IMR-90 (cell line): Measurements from ENCODE around the gene MCFD2. TPM values are rescaled to one million over a fixed set of nuclear protein-coding genes. Genes with fewer than 3 reads are reported as not detected.

ENCODE experiments used
- ATAC-seq: fragments of 200-7000 bp; cut with Tn5 transposase; 2 replicates; pipeline ENCODE4 v1.9.1; 2020; ENCODE audit warnings: low read depth, mild to moderate bottlenecking, moderate library complexity
- BruUV-seq: library from RNA; stranded (reverse); fragments of 400-500 nt; replicated peaks from 2 replicates; lab custom pipeline; 2021; lab: Mats Ljungman, UMichigan
- CTCF ChIA-PET: fragments of 300-600 bp; formaldehyde crosslinking; extraction: SDS; loops from one replicate; lab custom pipeline; 2021; ENCODE audit warnings: antibody characterized with exemption; lab: Yijun Ruan, JAX
- POLR2A ChIA-PET: fragments of 300-600 bp; sonication (Branson Sonifier 250); formaldehyde crosslinking; loops from one replicate; lab custom pipeline; 2022; ENCODE audit warnings: antibody characterized with exemption; ENCODE audit not compliant: unreplicated experiment; lab: Charles Lee
- DNase-seq: peaks from one replicate; pipeline ENCODE4 v3.0.0; 2013
- H2AFZ ChIP-seq: replicated peaks from 2 replicates; pipeline ENCODE3; 2013; ENCODE audit warnings: low read length, mild to moderate bottlenecking; ENCODE audit not compliant: poor library complexity
- H2AK5ac ChIP-seq: 2 replicates; pipeline ENCODE4 v1.6.1; 2013; ENCODE audit warnings: low read depth, low read length, inconsistent platforms
- H2AK9ac ChIP-seq: replicated peaks from 2 replicates; pipeline ENCODE3; 2013; ENCODE audit warnings: mild to moderate bottlenecking, low read depth, low read length, moderate library complexity; ENCODE audit not compliant: poor library complexity
- H2BK120ac ChIP-seq: 2 replicates; pipeline ENCODE4 v1.6.1; 2013; ENCODE audit warnings: low read depth, low read length, inconsistent platforms
- H2BK15ac ChIP-seq: 3 replicates; pipeline ENCODE4 v1.6.1; 2013; ENCODE audit warnings: low read depth, low read length, inconsistent platforms
- H2BK20ac ChIP-seq: 2 replicates; pipeline ENCODE4 v1.6.1; 2013; ENCODE audit warnings: low read depth, mild to moderate bottlenecking, inconsistent platforms, low read length, moderate library complexity
- H2BK5ac ChIP-seq: 2 replicates; pipeline ENCODE4 v1.6.1; 2013; ENCODE audit warnings: mild to moderate bottlenecking, low read depth, low read length, inconsistent platforms; ENCODE audit not compliant: poor library complexity, severe bottlenecking
- H3K14ac ChIP-seq: replicated peaks from 2 replicates; pipeline ENCODE4 v1.6.1; 2013; ENCODE audit warnings: low read depth, low read length, inconsistent platforms
- H3K18ac ChIP-seq: 2 replicates; pipeline ENCODE4 v1.6.1; 2013; ENCODE audit warnings: low read depth, low read length, control low read depth
- H3K23ac ChIP-seq: 2 replicates; pipeline ENCODE4 v1.6.1; 2013; ENCODE audit warnings: low read depth, low read length, inconsistent platforms
- H3K27ac ChIP-seq: 2 replicates; pipeline ENCODE4 v1.5.1; 2013; ENCODE audit warnings: mild to moderate bottlenecking, control low read depth, low read length; ENCODE audit not compliant: insufficient read depth
- H3K27me3 ChIP-seq: 2 replicates; pipeline ENCODE4 v1.6.1; 2013; ENCODE audit warnings: low read length; ENCODE audit not compliant: control insufficient read depth, insufficient read depth
- H3K36me3 ChIP-seq: 2 replicates; pipeline ENCODE4 v1.6.1; 2013; ENCODE audit warnings: low read length, mixed read lengths; ENCODE audit not compliant: control insufficient read depth, insufficient read depth
- H3K4ac ChIP-seq: 2 replicates; pipeline ENCODE4 v1.6.1; 2013; ENCODE audit warnings: low read depth, low read length, inconsistent platforms
- H3K4me1 ChIP-seq: 2 replicates; pipeline ENCODE4 v1.6.1; 2013; ENCODE audit warnings: low read length, mixed read lengths; ENCODE audit not compliant: control insufficient read depth, insufficient read depth
- H3K4me2 ChIP-seq: 2 replicates; pipeline ENCODE4 v1.6.1; 2013; ENCODE audit warnings: low read depth, mild to moderate bottlenecking, control low read depth, low read length, moderate library complexity
- H3K4me3 ChIP-seq: 2 replicates; pipeline ENCODE4 v1.5.1; 2013; ENCODE audit warnings: low read depth, mild to moderate bottlenecking, control low read depth, low read length, moderate library complexity; ENCODE audit not compliant: insufficient read depth
- H3K56ac ChIP-seq: 2 replicates; pipeline ENCODE4 v1.6.1; 2013; ENCODE audit warnings: low read length, inconsistent platforms; ENCODE audit not compliant: insufficient read depth; ENCODE audit errors: extremely low read depth
- H3K79me1 ChIP-seq, 2 experiments: 2 replicates each; pipeline ENCODE4 v1.6.1; 2013; ENCODE audit warnings: low read length in 2 of 2, inconsistent platforms in 1 of 2, low read depth in 1 of 2
- H3K9ac ChIP-seq: 2 replicates; pipeline ENCODE4 v1.6.1; 2013; ENCODE audit warnings: low read depth, low read length, control low read depth
- H3K9me1 ChIP-seq: 2 replicates; pipeline ENCODE4 v1.6.1; 2013; ENCODE audit warnings: low read length, inconsistent platforms; ENCODE audit not compliant: insufficient read depth
- H3K9me3 ChIP-seq: 2 replicates; pipeline ENCODE4 v1.6.1; 2013; ENCODE audit warnings: low read length; ENCODE audit not compliant: control insufficient read depth, insufficient read depth
- H4K20me1 ChIP-seq: 2 replicates; pipeline ENCODE4 v1.6.1; 2013; ENCODE audit warnings: low read length, inconsistent platforms; ENCODE audit not compliant: insufficient read depth
- H4K5ac ChIP-seq: 2 replicates; pipeline ENCODE4 v1.6.1; 2013; ENCODE audit warnings: mild to moderate bottlenecking, low read depth, low read length, control low read depth
- H4K8ac ChIP-seq, 2 experiments: 2 replicates each; pipeline ENCODE4 v1.6.1; 2013; ENCODE audit warnings: low read depth in 2 of 2, low read length in 2 of 2, control low read depth in 1 of 2, inconsistent platforms in 1 of 2
- H4K91ac ChIP-seq: 2 replicates; pipeline ENCODE4 v1.6.1; 2013; ENCODE audit warnings: low read depth, low read length, inconsistent platforms; ENCODE audit not compliant: insufficient read depth
- FOS ChIP-seq: fragments of 150-350 bp; IDR thresholded peaks from 2 replicates; pipeline ENCODE4 v1.6.1; 2016; ENCODE audit warnings: low read depth, low read length
- MAFK ChIP-seq: IDR thresholded peaks from 2 replicates; pipeline ENCODE4 v1.6.1; 2012; ENCODE audit warnings: low read depth, low read length, improper control_type of control experiment
- MAZ ChIP-seq: IDR thresholded peaks from 2 replicates; pipeline ENCODE4 v1.6.1; 2012; ENCODE audit warnings: low read depth, mild to moderate bottlenecking, low read length, improper control_type of control experiment, moderate library complexity, borderline replicate concordance
- POLR2A ChIP-seq: IDR thresholded peaks from 2 replicates; pipeline ENCODE4 v1.6.1; 2012; ENCODE audit warnings: mild to moderate bottlenecking, low read depth, low read length
- RCOR1 ChIP-seq: IDR thresholded peaks from 2 replicates; pipeline ENCODE4 v1.6.1; 2012; ENCODE audit warnings: mild to moderate bottlenecking, low read length, improper control_type of control experiment; ENCODE audit not compliant: insufficient replicate concordance
- dilution Hi-C: fragments of 300-500 bp; cut with HindIII; formaldehyde crosslinking; loops from one replicate; pipeline ENCODE4 v1.14.3; 2018; ENCODE audit warnings: low sequenced_read_pairs; ENCODE audit not compliant: unreplicated experiment
- in situ Hi-C: fragments of 300-500 bp; cut with MboI; formaldehyde crosslinking; loops from 3 replicates; pipeline ENCODE4 v1.14.3; 2019; ENCODE audit warnings: low sequenced_read_pairs, inconsistent platforms, mixed read lengths
- intact Hi-C: fragments of 100-400 bp; cut with micrococcal nuclease; formaldehyde crosslinking; loops from 2 replicates; pipeline ENCODE4 v1.10.0; 2022
- polyA plus RNA-seq, 3 experiments: library from polyadenylated mRNA; depleted of rRNA; stranded (reverse); fragments of >200 nt; gene quantifications; 2 replicates each; pipeline ENCODE4 v1.2.3, GENCODE V29; 2012; ENCODE audit warnings: low replicate concordance in 1 of 3
- total RNA-seq: library from RNA; depleted of rRNA; stranded (reverse); fragments of >200 nt; gene quantifications from 2 replicates; pipeline ENCODE4 v1.2.3, GENCODE V29; 2012
- TF ChIP-seq, protein P1 (sequence below): conservative IDR thresholded peaks from 2 replicates; pipeline ENCODE4 v1.5.1; 2012; ENCODE audit warnings: mild to moderate bottlenecking, low read depth, low read length, improper control_type of control experiment

The MCFD2 gene
- total and polyA plus RNA-seq, 2 of the 4 experiments (the other 2 are of a cell fraction), result 145 to 177 TPM

DNA sequence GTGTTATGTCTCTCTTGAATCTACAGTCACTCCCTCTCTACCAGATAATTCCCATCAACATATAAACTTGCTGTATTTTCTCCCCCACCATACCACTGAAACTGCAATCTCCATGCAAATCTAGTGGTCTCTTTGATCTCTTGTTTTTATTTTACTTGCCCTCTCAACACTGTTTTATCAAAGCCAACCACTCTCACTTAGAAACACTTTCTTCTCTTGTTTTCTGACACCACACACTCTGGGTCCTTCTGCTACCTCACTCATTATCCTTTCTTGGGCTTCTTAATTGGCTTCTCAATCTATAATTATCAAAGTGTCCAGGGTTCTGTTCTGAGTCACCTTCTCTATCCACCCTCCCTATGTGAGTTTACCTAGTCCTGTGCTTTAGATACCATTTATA is 2.0 kb upstream of the MCFD2 start:
- CTCF ChIA-PET, result interaction anchor here (1.1 kb wide), 1 partner anchor 29 kb away, joined by 3 read pairs; no protein-coding TSS in a partner anchor
- H3K79me1 ChIP-seq, result peaks cover 18 to 62% of the 10 kb centered on the region in 2 experiments
- no peak overlapping the region for H3K4ac ChIP-seq
- H3K14ac ChIP-seq, result no peak overlapping the region
- ATAC-seq (no peak), DNase-seq (no peak)
- no peak overlapping the region for H2BK120ac ChIP-seq
- H3K23ac ChIP-seq, result no peak overlapping the region
- no peak overlapping the region for H2AK9ac ChIP-seq
- H3K9me1 ChIP-seq, result peaks cover 13% of the 10 kb centered on the region
- no peak overlapping the region for H4K8ac ChIP-seq
- H4K91ac ChIP-seq, result no peak overlapping the region
- POLR2A ChIA-PET, result no interaction called here
- BruUV-seq, result no TSS peak
- H2BK20ac ChIP-seq, result no peak overlapping the region
- no peak overlapping the region for H2BK5ac ChIP-seq
- H3K4me1 ChIP-seq, result peaks cover 9% of the 10 kb centered on the region
- H2AFZ ChIP-seq, result no peak overlapping the region
- peaks cover 5% of the 10 kb centered on the region; the same call in 1 of the 2 replicates for H3K36me3 ChIP-seq
- no peak overlapping the region for H2BK15ac ChIP-seq
- H2AK5ac ChIP-seq, result no peak overlapping the region
- H3K27ac ChIP-seq, result no peak overlapping the region
- no peak overlapping the region for H4K5ac ChIP-seq
- intact Hi-C loops, result loop anchor here (2.0 to 5.0 kb wide), 2 partner anchors 50 to 67 kb away; no protein-coding TSS in a partner anchor
- in situ Hi-C loops, result loop anchor here (10.0 kb wide), 1 partner anchor 407 kb away; no protein-coding TSS in a partner anchor
- H4K20me1 ChIP-seq, result peaks cover 23% of the 10 kb centered on the region; the same call in 1 of the 2 replicates
- H3K18ac ChIP-seq, result no peak overlapping the region
- no peaks in the 10 kb centered on the region for H3K9me3 ChIP-seq
- no peak for TF ChIP-seq MAZ
- TF ChIP-seq FOS, result no peak
- no peak for TF ChIP-seq MAFK
- TF ChIP-seq RCOR1, result no peak
- no peak for TF ChIP-seq POLR2A
- TF ChIP-seq, protein P1, sequence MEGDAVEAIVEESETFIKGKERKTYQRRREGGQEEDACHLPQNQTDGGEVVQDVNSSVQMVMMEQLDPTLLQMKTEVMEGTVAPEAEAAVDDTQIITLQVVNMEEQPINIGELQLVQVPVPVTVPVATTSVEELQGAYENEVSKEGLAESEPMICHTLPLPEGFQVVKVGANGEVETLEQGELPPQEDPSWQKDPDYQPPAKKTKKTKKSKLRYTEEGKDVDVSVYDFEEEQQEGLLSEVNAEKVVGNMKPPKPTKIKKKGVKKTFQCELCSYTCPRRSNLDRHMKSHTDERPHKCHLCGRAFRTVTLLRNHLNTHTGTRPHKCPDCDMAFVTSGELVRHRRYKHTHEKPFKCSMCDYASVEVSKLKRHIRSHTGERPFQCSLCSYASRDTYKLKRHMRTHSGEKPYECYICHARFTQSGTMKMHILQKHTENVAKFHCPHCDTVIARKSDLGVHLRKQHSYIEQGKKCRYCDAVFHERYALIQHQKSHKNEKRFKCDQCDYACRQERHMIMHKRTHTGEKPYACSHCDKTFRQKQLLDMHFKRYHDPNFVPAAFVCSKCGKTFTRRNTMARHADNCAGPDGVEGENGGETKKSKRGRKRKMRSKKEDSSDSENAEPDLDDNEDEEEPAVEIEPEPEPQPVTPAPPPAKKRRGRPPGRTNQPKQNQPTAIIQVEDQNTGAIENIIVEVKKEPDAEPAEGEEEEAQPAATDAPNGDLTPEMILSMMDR, result no peak
- dilution Hi-C loops, result no loop called here
- no peak overlapping the region for H3K9ac ChIP-seq
- H3K27me3 ChIP-seq, result no peaks in the 10 kb centered on the region
- H3K56ac ChIP-seq, result no peak overlapping the region
- no peak overlapping the region for H3K4me3 ChIP-seq
- H3K4me2 ChIP-seq, result no peak overlapping the region
